GM12878 (cell line): ENCODE results near the gene C17orf58. TPM values are rescaled to one million over a fixed set of nuclear protein-coding genes. Genes with fewer than 3 reads are reported as not detected.
A peak's percentile ranks its signal among the peaks of the same experiment; 100 is the strongest.
"Not testable (repeated sequence)": the region's sequence is repeated elsewhere in the genome, so short reads cannot be mapped to it uniquely, and the experiment has no call there.

ENCODE experiments used
- ATAC-seq: fragments of 200-7000 bp; cut with Tn5 transposase; 3 replicates; pipeline ENCODE4 v1.9.1; 2020; ENCODE audit warnings: mild to moderate bottlenecking, moderate library complexity
- BruUV-seq: library from RNA; stranded (reverse); fragments of 400-500 nt; replicated peaks from 2 replicates; lab custom pipeline; 2021; lab: Mats Ljungman, UMichigan
- CTCF ChIA-PET: fragments of 300-600 bp; sonication (Branson Sonifier 250); formaldehyde crosslinking; extraction: SDS; loops from one replicate; lab custom pipeline; 2021; ENCODE audit warnings: inconsistent platforms; lab: Yijun Ruan, JAX
- POLR2A ChIA-PET: fragments of 350-600 bp; formaldehyde crosslinking; extraction: SDS; loops from one replicate; lab custom pipeline; 2021; ENCODE audit warnings: inconsistent platforms; lab: Charles Lee
- RAD21 ChIA-PET: fragments of 300-600 bp; sonication (Branson Sonifier 250); formaldehyde crosslinking; loops from one replicate; lab custom pipeline; 2023; ENCODE audit warnings: antibody characterized with exemption; ENCODE audit not compliant: unreplicated experiment; lab: Charles Lee
- SMC1A ChIA-PET: fragments of 300-600 bp; sonication (Branson Sonifier 250); formaldehyde crosslinking; loops from one replicate; lab custom pipeline; 2023; ENCODE audit not compliant: unreplicated experiment, uncharacterized antibody; lab: Charles Lee
- DNase-seq: peaks from one replicate; pipeline ENCODE4 v3.0.0-alpha.2; 2011; ENCODE audit warnings: low read depth, low spot score
- FAIRE-seq: peaks from 3 replicates; lab custom pipeline; 2011; peaks lifted over from hg19 to GRCh38; lab: Jason Lieb, UNC
- H2AFZ ChIP-seq: 2 replicates; pipeline ENCODE4 v1.6.0; 2011; ENCODE audit warnings: low read depth, low read length, control low read depth; ENCODE audit not compliant: control insufficient read depth
- H3K27ac ChIP-seq: 2 replicates; pipeline ENCODE4 v1.5.1; 2011; ENCODE audit warnings: control low read depth; ENCODE audit not compliant: control insufficient read depth, insufficient read depth
- H3K27me3 ChIP-seq, 2 experiments: replicated peaks in 1 of 2; 2 replicates each; pipeline versions ENCODE4 v1.6.0 to v1.6.1; 2011; ENCODE audit warnings: low read length in 1 of 2; ENCODE audit not compliant: control insufficient read depth in 2 of 2, insufficient read depth in 2 of 2
- H3K36me3 ChIP-seq, 2 experiments: 2 replicates each; pipeline ENCODE4 v1.5.1; 2011; ENCODE audit warnings: low read length in 1 of 2; ENCODE audit not compliant: control insufficient read depth in 2 of 2, insufficient read depth in 2 of 2
- H3K4me1 ChIP-seq: 2 replicates; pipeline ENCODE4 v1.6.1; 2011; ENCODE audit warnings: mild to moderate bottlenecking, low read length, moderate library complexity, mixed read lengths; ENCODE audit not compliant: control insufficient read depth, insufficient read depth
- H3K4me2 ChIP-seq: 2 replicates; pipeline ENCODE4 v1.6.0; 2011; ENCODE audit warnings: control low read depth; ENCODE audit not compliant: control insufficient read depth, insufficient read depth
- H3K4me3 ChIP-seq: fragments of 200-600 bp; sonication (generic); 2 replicates; pipeline ENCODE4 v1.5.1; 2016
- H3K79me2 ChIP-seq: 2 replicates; pipeline ENCODE4 v1.6.0; 2011; ENCODE audit warnings: low read length; ENCODE audit not compliant: control insufficient read depth, insufficient read depth
- H3K9ac ChIP-seq: 2 replicates; pipeline ENCODE4 v1.8.0; 2011; ENCODE audit warnings: low read length, control low read depth, mixed read lengths; ENCODE audit not compliant: control insufficient read depth, insufficient read depth
- H3K9me3 ChIP-seq: replicated peaks from 3 replicates; pipeline ENCODE4 v1.5.1; 2011; ENCODE audit warnings: mild to moderate bottlenecking, low read length; ENCODE audit not compliant: control insufficient read depth, insufficient read depth
- H4K20me1 ChIP-seq: 2 replicates; pipeline ENCODE4 v1.6.0; 2011; ENCODE audit not compliant: control insufficient read depth, insufficient read depth
- CTCF ChIP-seq, 3 experiments: IDR thresholded peaks in 2 of 3; conservative IDR thresholded peaks in 1 of 3; 2 replicates each; pipeline ENCODE4 v1.5.1; 2011; ENCODE audit warnings: low read depth in 3 of 3, low read length in 3 of 3, mild to moderate bottlenecking in 3 of 3, control low read depth in 2 of 3, moderate library complexity in 2 of 3, inconsistent platforms in 1 of 3, mixed read lengths in 1 of 3; ENCODE audit not compliant: control insufficient read depth in 2 of 3, insufficient read depth in 1 of 3; ENCODE audit errors: extremely low read depth in 1 of 3
- RAD21 ChIP-seq: IDR thresholded peaks from 2 replicates; pipeline ENCODE4 v1.6.1; 2011; ENCODE audit warnings: mild to moderate bottlenecking, low read depth, low read length, moderate library complexity; ENCODE audit not compliant: insufficient read depth
- SMC3 ChIP-seq: IDR thresholded peaks from 2 replicates; pipeline ENCODE4 v1.6.1; 2011; ENCODE audit warnings: low read length, improper control_type of control experiment, borderline replicate concordance
- YY1 ChIP-seq: IDR thresholded peaks from 2 replicates; pipeline ENCODE4 v1.6.1; 2011; ENCODE audit warnings: low read depth, mild to moderate bottlenecking, low read length
- WGBS: methylation state at CpG from one replicate; pipeline ENCODE4 v1.1.6; 2016; ENCODE audit warnings: low lambda C conversion rate; ENCODE audit not compliant: insufficient replicate concordance, insufficient coverage; ENCODE audit errors: missing lambda C conversion rate; 5-methylcytosine and 5-hydroxymethylcytosine counted together
- in situ Hi-C: fragments of 300-500 bp; cut with MboI; formaldehyde crosslinking; loops from 9 replicates; pipeline ENCODE4 v1.14.3; 2018; ENCODE audit warnings: mixed read lengths
- intact Hi-C: fragments of 100-400 bp; cut with micrococcal nuclease; formaldehyde crosslinking; loops from one replicate; pipeline ENCODE4 v1.14.2; 2022; ENCODE audit not compliant: unreplicated experiment
- polyA plus RNA-seq, 11 experiments: library from polyadenylated mRNA; depleted of rRNA in 4 of 11; unstranded in 6 of 11; stranded (reverse) in 5 of 11; fragments of >200 nt; fragmentation: Nextera tagmentation in 4 of 11; fragmentation: Illumina TruSeq in 1 of 11; extraction: Ambion mirVana in 4 of 11; extraction: Trizol in 1 of 11; gene quantifications; 1 replicate in 1 of 11; 2 replicates in 10 of 11; pipeline versions ENCODE4 v1.2.1 to v1.2.3, GENCODE V29; 2011 to 2016; ENCODE audit warnings: inconsistent platforms in 2 of 11, missing spikeins in 2 of 11, low read depth in 1 of 11
- total RNA-seq, 4 experiments: library from RNA; depleted of rRNA in 3 of 4; stranded (reverse); fragments of >200 nt in 3 of 4; fragmentation: Illumina TruSeq in 1 of 4; extraction: Trizol in 1 of 4; gene quantifications; 2 replicates each; pipeline versions ENCODE4 v1.2.1 to v1.2.3, GENCODE V29; 2013 to 2021

C17orf58 gene
- total and polyA plus RNA-seq, 10 of the 15 experiments (the other 5 are each of a cell fraction or from before 2014, with no cell fraction given): 3.3 to 12.3 (median 6.2) TPM

- SMC1A ChIA-PET: interaction anchor here (0.5 to 1.1 kb wide), 4 partner anchors 17 to 502 kb away, joined by 3 to 4 read pairs (median 3); no protein-coding TSS in a partner anchor
- H3K27me3 ChIP-seq, H2AFZ ChIP-seq, H3K9me3 ChIP-seq, BruUV-seq, H3K4me1 ChIP-seq, RAD21 ChIA-PET, H4K20me1 ChIP-seq, H3K4me2 ChIP-seq, H3K9ac ChIP-seq, H3K36me3 ChIP-seq, H3K4me3 ChIP-seq, H3K79me2 ChIP-seq, H3K27ac ChIP-seq: not testable (repeated sequence)
- POLR2A ChIA-PET: interaction anchor here (0.9 kb wide), 1 partner anchor 52 kb away, joined by 3 read pairs; no protein-coding TSS in a partner anchor
- DNase-seq (peak; percentile 28), FAIRE-seq (peak; percentile 38), ATAC-seq (peak; percentile 95)
- WGBS: 0% methylated on average over 1 of the region's 1 CpG
- CTCF ChIA-PET: interaction anchor here (0.7 to 2.3 kb wide), 9 partner anchors 16 to 501 kb away, joined by 3 to 7 read pairs (median 5); no protein-coding TSS in a partner anchor
- in situ Hi-C loops: loop anchor here (10.0 kb wide), 1 partner anchor 502 kb away; no protein-coding TSS in a partner anchor
- TF ChIP-seq CTCF (IDR thresholded peaks at IDR 0.05 in 2 of 3, conservative IDR thresholded peaks at IDR 0.05 in 1 of 3; ENCODE audit: control insufficient read depth in 2 of 3, extremely low read depth in 1 of 3, insufficient read depth in 1 of 3, low read depth in 3 of 3, low read length in 3 of 3) (peak; percentile 38 to 49 (median 48)), RAD21 (peak; percentile 32; the same call in 1 of the 2 replicates), SMC3 (peak; percentile 41; the same call in 1 of the 2 replicates), YY1 (0 out of 2 replicates have a peak, but pooled peaks have one; percentile 12)
- intact Hi-C loops: loop anchor here (10.0 kb wide), 1 partner anchor 502 kb away; no protein-coding TSS in a partner anchor
Observed at GRCh38 chr17:67963145-67963572, 33.1 kb downstream of the C17orf58 start.

- H3K27ac ChIP-seq, H3K4me2 ChIP-seq, H3K9ac ChIP-seq, FAIRE-seq, POLR2A ChIA-PET, H4K20me1 ChIP-seq, H3K4me1 ChIP-seq, ATAC-seq, DNase-seq, H3K4me3 ChIP-seq, SMC1A ChIA-PET, H3K27me3 ChIP-seq, H3K79me2 ChIP-seq, H2AFZ ChIP-seq, BruUV-seq, RAD21 ChIA-PET, H3K9me3 ChIP-seq: not testable (repeated sequence)
- H3K36me3 ChIP-seq: peaks cover 2 to 13% of the 10 kb centered on the region in 2 experiments
- CTCF ChIA-PET: interaction anchor here (0.6 to 1.3 kb wide), 4 partner anchors 19 to 239 kb away, joined by 3 to 7 read pairs (median 3); no protein-coding TSS in a partner anchor
- intact Hi-C loops (loop anchor here (10.0 kb wide), 1 partner anchor 503 kb away; no protein-coding TSS in a partner anchor), in situ Hi-C loops (loop anchor here (10.0 kb wide), 1 partner anchor 503 kb away; no protein-coding TSS in a partner anchor)
- WGBS: 61% methylated on average over 2 of the region's 2 CpGs
Observed at GRCh38 chr17:67962156-67962555, 34.1 kb downstream of the C17orf58 start.

- H2AFZ ChIP-seq, H3K4me1 ChIP-seq, ATAC-seq, DNase-seq, H3K4me2 ChIP-seq, FAIRE-seq, H3K27ac ChIP-seq, H3K4me3 ChIP-seq, H3K36me3 ChIP-seq, H3K79me2 ChIP-seq, RAD21 ChIA-PET, BruUV-seq, H3K9me3 ChIP-seq, H4K20me1 ChIP-seq, H3K9ac ChIP-seq, H3K27me3 ChIP-seq: not testable (repeated sequence)
- in situ Hi-C loops (loop anchor here (10.0 kb wide), 1 partner anchor 505 kb away; no protein-coding TSS in a partner anchor), intact Hi-C loops (loop anchor here (10.0 kb wide), 1 partner anchor 505 kb away; no protein-coding TSS in a partner anchor)
- ChIA-PET POLR2A (interaction anchor here (1.3 kb wide), 1 partner anchor 122 kb away, joined by 3 read pairs; no protein-coding TSS in a partner anchor), CTCF (interaction anchor here (0.7 to 1.9 kb wide), 7 partner anchors 9 to 504 kb away, joined by 3 to 7 read pairs (median 5); partner anchors contain the start of gene BPTF), SMC1A (interaction anchor here (0.9 to 1.2 kb wide), 3 partner anchors 8 to 508 kb away, joined by 3 read pairs; no protein-coding TSS in a partner anchor)
- WGBS: 98% methylated on average over 3 of the region's 3 CpGs
Observed at GRCh38 chr17:67960276-67960675, 36.0 kb downstream of the C17orf58 start.
